MCF 10A (cell line): Measurements from ENCODE around the gene AGAP1. TPM values are rescaled to one million over a fixed set of nuclear protein-coding genes. Genes with fewer than 3 reads are reported as not detected.

Experiments used
- BruUV-seq: library from RNA; stranded (reverse); fragments of 400-500 nt; replicated peaks from 2 replicates; lab custom pipeline; 2021; lab: Mats Ljungman, UMichigan
- CTCF ChIA-PET: fragments of 300-600 bp; sonication (Branson Sonifier 250); formaldehyde crosslinking; extraction: SDS; loops from one replicate; lab custom pipeline; 2021; ENCODE audit warnings: antibody characterized with exemption, inconsistent platforms; lab: Yijun Ruan, JAX
- POLR2A ChIA-PET: fragments of 300-600, 350-650 bp; sonication (Branson Sonifier 250); formaldehyde crosslinking; extraction: SDS; loops from one replicate; lab custom pipeline; 2020; ENCODE audit warnings: antibody characterized with exemption, inconsistent platforms; lab: Yijun Ruan, JAX
- DNase-seq: peaks from one replicate; pipeline ENCODE4 v3.0.0-alpha.2; 2018; ENCODE audit not compliant: unreplicated experiment
- H3K27ac Mint-ChIP-seq: one replicate; pipeline ENCODE4 v1.8.0; 2022; ENCODE audit warnings: mild to moderate bottlenecking, low read depth, mixed read lengths; ENCODE audit not compliant: unreplicated experiment
- H3K27me3 Mint-ChIP-seq: one replicate; pipeline ENCODE4 v1.8.0; 2022; ENCODE audit warnings: mixed read lengths; ENCODE audit not compliant: insufficient read depth, unreplicated experiment
- H3K36me3 Mint-ChIP-seq: one replicate; pipeline ENCODE4 v1.8.0; 2022; ENCODE audit warnings: mild to moderate bottlenecking, moderate library complexity, mixed read lengths; ENCODE audit not compliant: insufficient read depth, unreplicated experiment
- H3K4me1 Mint-ChIP-seq: one replicate; pipeline ENCODE4 v1.8.0; 2022; ENCODE audit warnings: mixed read lengths; ENCODE audit not compliant: insufficient read depth, unreplicated experiment
- H3K4me3 Mint-ChIP-seq: one replicate; pipeline ENCODE4 v1.8.0; 2022; ENCODE audit warnings: mild to moderate bottlenecking, moderate library complexity, mixed read lengths; ENCODE audit not compliant: unreplicated experiment
- H3K9me3 Mint-ChIP-seq: one replicate; pipeline ENCODE4 v1.8.0; 2022; ENCODE audit warnings: mixed read lengths; ENCODE audit not compliant: unreplicated experiment
- intact Hi-C: fragments of 100-400 bp; cut with micrococcal nuclease; formaldehyde crosslinking; loops from 2 replicates; pipeline ENCODE4 v1.14.1; 2022
- total RNA-seq: library from RNA; stranded (reverse); gene quantifications from 2 replicates; pipeline ENCODE4 v1.2.3, GENCODE V29; 2022
- TF ChIP-seq, protein P1 (sequence below): fragments of 200-600 bp; IDR thresholded peaks from one replicate; pipeline ENCODE4 v1.8.0; 2022; ENCODE audit warnings: antibody characterized with exemption, mild to moderate bottlenecking; ENCODE audit not compliant: unreplicated experiment

The AGAP1 gene
- total RNA-seq, 1 experiment from 2014 or later = 41.3 TPM

- intact Hi-C loops = no loop called here
- TF ChIP-seq, protein P1, sequence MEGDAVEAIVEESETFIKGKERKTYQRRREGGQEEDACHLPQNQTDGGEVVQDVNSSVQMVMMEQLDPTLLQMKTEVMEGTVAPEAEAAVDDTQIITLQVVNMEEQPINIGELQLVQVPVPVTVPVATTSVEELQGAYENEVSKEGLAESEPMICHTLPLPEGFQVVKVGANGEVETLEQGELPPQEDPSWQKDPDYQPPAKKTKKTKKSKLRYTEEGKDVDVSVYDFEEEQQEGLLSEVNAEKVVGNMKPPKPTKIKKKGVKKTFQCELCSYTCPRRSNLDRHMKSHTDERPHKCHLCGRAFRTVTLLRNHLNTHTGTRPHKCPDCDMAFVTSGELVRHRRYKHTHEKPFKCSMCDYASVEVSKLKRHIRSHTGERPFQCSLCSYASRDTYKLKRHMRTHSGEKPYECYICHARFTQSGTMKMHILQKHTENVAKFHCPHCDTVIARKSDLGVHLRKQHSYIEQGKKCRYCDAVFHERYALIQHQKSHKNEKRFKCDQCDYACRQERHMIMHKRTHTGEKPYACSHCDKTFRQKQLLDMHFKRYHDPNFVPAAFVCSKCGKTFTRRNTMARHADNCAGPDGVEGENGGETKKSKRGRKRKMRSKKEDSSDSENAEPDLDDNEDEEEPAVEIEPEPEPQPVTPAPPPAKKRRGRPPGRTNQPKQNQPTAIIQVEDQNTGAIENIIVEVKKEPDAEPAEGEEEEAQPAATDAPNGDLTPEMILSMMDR = no peak
- ChIA-PET POLR2A (no interaction called here), CTCF (no interaction called here)
- BruUV-seq = no TSS peak
- Mint-ChIP-seq H3K36me3 (no peaks in the 10 kb centered on the region), H3K27me3 (no peaks in the 10 kb centered on the region), H3K4me3 (no peak overlapping the region), H3K9me3 (no peaks in the 10 kb centered on the region), H3K4me1 (no peaks in the 10 kb centered on the region), H3K27ac (no peak overlapping the region)
- no peak for DNase-seq
Measured at GRCh38 chr2:235529621-235530020, 35.8 kb downstream of the AGAP1 start.

GRCh38 chr2:235530735-235531134 is 36.9 kb downstream of the AGAP1 start:
- BruUV-seq = no TSS peak
- H3K4me1 Mint-ChIP-seq = no peaks in the 10 kb centered on the region
- POLR2A ChIA-PET = no interaction called here
- no peak for DNase-seq
- H3K36me3 Mint-ChIP-seq = no peaks in the 10 kb centered on the region
- CTCF ChIA-PET = no interaction called here
- H3K27ac Mint-ChIP-seq = no peak overlapping the region
- no peak overlapping the region for H3K4me3 Mint-ChIP-seq
- H3K9me3 Mint-ChIP-seq = no peaks in the 10 kb centered on the region
- TF ChIP-seq, protein P1 = no peak
- H3K27me3 Mint-ChIP-seq = no peaks in the 10 kb centered on the region
- intact Hi-C loops = no loop called here

GRCh38 chr2:235532307-235532706 is 38.5 kb downstream of the AGAP1 start:
- Mint-ChIP-seq H3K9me3 (no peaks in the 10 kb centered on the region), H3K27me3 (no peaks in the 10 kb centered on the region), H3K36me3 (no peaks in the 10 kb centered on the region), H3K27ac (no peak overlapping the region), H3K4me3 (no peak overlapping the region), H3K4me1 (no peaks in the 10 kb centered on the region)
- ChIA-PET CTCF (no interaction called here), POLR2A (interaction anchor here (0.7 to 1.1 kb wide), 2 partner anchors 11 to 43 kb away, joined by 3 read pairs; no protein-coding TSS in a partner anchor)
- DNase-seq = no peak
- TF ChIP-seq, protein P1 = no peak
- no TSS peak for BruUV-seq
- intact Hi-C loops = no loop called here

- BruUV-seq = no TSS peak
- H3K27me3 Mint-ChIP-seq = no peaks in the 10 kb centered on the region
- H3K4me1 Mint-ChIP-seq = no peaks in the 10 kb centered on the region
- TF ChIP-seq, protein P1 = no peak
- no peak overlapping the region for H3K4me3 Mint-ChIP-seq
- no peak overlapping the region for H3K27ac Mint-ChIP-seq
- ChIA-PET CTCF (interaction anchor here (0.8 kb wide), 1 partner anchor 354 kb away, joined by 4 read pairs; no protein-coding TSS in a partner anchor), POLR2A (no interaction called here)
- no peaks in the 10 kb centered on the region for H3K9me3 Mint-ChIP-seq
- no peak for DNase-seq
- intact Hi-C loops = no loop called here
- H3K36me3 Mint-ChIP-seq = no peaks in the 10 kb centered on the region
Measured at GRCh38 chr2:235533198-235533597, 39.4 kb downstream of the AGAP1 start.
